Kidney (tissue), 14 donors: ENCODE results near the gene C4A. TPM values are rescaled to one million over a fixed set of nuclear protein-coding genes. Genes with fewer than 3 reads are reported as not detected.

Experiments used
- DNase-seq, 5 donors: peaks; one replicate each; pipeline ENCODE4 v3.0.0-alpha.2; 2013 to 2020
- FAIRE-seq: peaks from 2 replicates; lab custom pipeline; 2012; peaks lifted over from hg19 to GRCh38; lab: Jason Lieb, UNC
- H3K27ac ChIP-seq, 2 donors: one replicate each; pipeline ENCODE4 v1.7.0; 2013; ENCODE audit warnings: low read depth in 2 of 2, low read length in 2 of 2, inconsistent platforms in 1 of 2
- H3K27me3 ChIP-seq: one replicate; pipeline ENCODE4 v1.7.1; 2013; ENCODE audit warnings: low read length, inconsistent platforms; ENCODE audit not compliant: control insufficient read depth, insufficient read depth
- H3K36me3 ChIP-seq, 3 donors: one replicate each; pipeline versions ENCODE4 v1.7.0 to v1.7.1; 2013; ENCODE audit warnings: low read length in 3 of 3, control low read depth in 1 of 3, inconsistent platforms in 1 of 3; ENCODE audit not compliant: insufficient read depth in 3 of 3, control insufficient read depth in 2 of 3
- H3K4me1 ChIP-seq, 3 donors: one replicate each; pipeline versions ENCODE4 v1.7.0 to v1.7.1; 2013; ENCODE audit warnings: low read length in 3 of 3, inconsistent platforms in 1 of 3, low read depth in 1 of 3; ENCODE audit not compliant: control insufficient read depth in 2 of 3, insufficient read depth in 2 of 3
- H3K4me3 ChIP-seq, 3 donors: one replicate each; pipeline versions ENCODE4 v1.7.0 to v1.8.1; 2013; ENCODE audit warnings: low read length in 3 of 3, control low read depth in 1 of 3, inconsistent platforms in 1 of 3
- H3K9ac ChIP-seq, 3 donors: one replicate each; pipeline versions ENCODE4 v1.7.0 to v1.7.1; 2013; ENCODE audit warnings: low read length in 3 of 3, control low read depth in 1 of 3, inconsistent platforms in 1 of 3
- H3K9me3 ChIP-seq, 3 donors: one replicate each; pipeline versions ENCODE4 v1.7.0 to v1.7.1; 2013; ENCODE audit warnings: low read length in 3 of 3, control low read depth in 1 of 3, inconsistent platforms in 1 of 3; ENCODE audit not compliant: control insufficient read depth in 2 of 3, insufficient read depth in 1 of 3
- CTCF ChIP-seq: IDR thresholded peaks from 3 replicates; pipeline ENCODE4 v1.5.1; 2012; ENCODE audit warnings: mild to moderate bottlenecking, moderate library complexity, borderline replicate concordance; ENCODE audit not compliant: insufficient read depth; ENCODE audit errors: extremely low read depth
- intact Hi-C: fragments of 100-400 bp; cut with DNase I; formaldehyde crosslinking; loops from one replicate; pipeline ENCODE4 v1.11.1; 2022
- polyA plus RNA-seq: library from polyadenylated mRNA; stranded (reverse); fragments of 350-450 nt; fragmentation: Illumina TruSeq; extraction: RNeasy Lipid Tissue Mini Kit (QIAGEN cat#74804); gene quantifications from one replicate; pipeline ENCODE4 v1.2.3, GENCODE V29; 2014; ENCODE audit warnings: low read depth, low replicate concordance; ENCODE audit not compliant: insufficient read depth
- total RNA-seq: library from RNA; stranded (reverse); fragmentation: NEBNext Ultra II Directional; extraction: Animal tissue kit (Norgen Biotek cat#: 25700); gene quantifications from one replicate; pipeline ENCODE4 v1.2.1, GENCODE V29; 2021
- donor health status: control.
- donor health status: control.
- donor health status: control.
- donor health status: control.
- donor health status: control.
- donor health status: DM: yes; HTN: yes; CAD: no.
- donor health status: Normal renal cell carcinoma (clear cell type).

Gene C4A
- total and polyA plus RNA-seq, 2 donors from 2014 or later: 250 to 521 TPM

DNA sequence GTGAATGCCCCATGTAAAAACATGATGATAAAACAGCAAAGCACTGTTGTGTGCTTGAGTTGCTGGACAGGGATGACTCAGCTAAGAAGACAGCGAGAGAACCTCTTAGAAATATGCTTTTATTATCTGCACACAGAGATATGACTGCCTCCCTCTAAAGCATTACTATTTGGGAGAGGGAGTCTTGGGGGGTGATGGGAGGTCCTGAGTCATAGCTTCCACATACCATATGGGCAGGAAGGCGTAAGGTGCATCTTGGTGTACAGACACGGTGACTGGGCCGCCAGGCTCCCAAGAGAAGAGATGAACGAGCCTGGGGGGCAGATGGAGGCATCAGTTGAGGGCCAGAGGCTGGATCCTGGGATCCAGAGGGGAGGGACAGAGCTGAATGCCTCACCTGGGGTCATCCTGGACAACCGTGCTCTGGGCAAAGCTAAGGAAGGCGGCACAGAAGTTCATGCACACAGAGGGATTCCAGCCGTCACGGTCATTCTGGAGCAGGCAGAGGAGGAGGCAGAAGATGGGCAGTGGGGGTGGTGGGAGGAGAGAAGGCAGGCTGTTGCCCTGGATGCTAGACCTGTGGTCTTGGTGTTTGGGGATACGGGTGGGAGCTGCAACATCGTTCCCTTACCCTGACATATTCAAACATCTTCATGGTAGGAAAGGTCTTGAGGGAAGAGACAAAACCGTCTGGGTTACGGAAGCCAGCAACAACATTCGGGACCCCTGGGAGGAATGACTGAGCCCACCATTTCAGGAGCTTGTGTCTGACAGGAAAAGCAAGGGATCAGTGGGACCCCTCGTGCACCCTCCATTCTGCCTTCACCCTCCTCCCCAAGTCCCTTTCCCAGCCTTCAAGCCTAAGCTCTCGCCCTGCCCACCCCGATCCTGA lies 11.9 kb upstream of the C4A start:
- TF ChIP-seq CTCF: no peak
- H3K27me3 ChIP-seq: no peaks in the 10 kb centered on the region
- no peak overlapping the region for H3K27ac ChIP-seq
- DNase-seq (no peak), FAIRE-seq (no peak)
- peaks cover 4 to 30% (median 27%) of the 10 kb centered on the region in 3 donors for H3K36me3 ChIP-seq
- H3K9ac ChIP-seq: no peak overlapping the region
- H3K9me3 ChIP-seq: no peaks in the 10 kb centered on the region
- peaks cover 0 to 26% (median 4%) of the 10 kb centered on the region in 3 donors for H3K4me1 ChIP-seq
- intact Hi-C loops: no loop called here
- H3K4me3 ChIP-seq: peak overlapping the region in 1 of 3 donors; percentile 80

GRCh38 chr6:31970604-31971271 lies 11.1 kb upstream of the C4A start:
- TF ChIP-seq CTCF: no peak
- no peaks in the 10 kb centered on the region for H3K9me3 ChIP-seq
- H3K36me3 ChIP-seq: peaks cover 4 to 27% (median 24%) of the 10 kb centered on the region in 3 donors
- peaks cover 0 to 26% (median 4%) of the 10 kb centered on the region in 3 donors for H3K4me1 ChIP-seq
- no peak for FAIRE-seq
- peak overlapping the region; percentile 48 to 98 (median 74) for H3K9ac ChIP-seq
- peak overlapping the region; percentile 80 to 98 (median 89) for H3K4me3 ChIP-seq
- intact Hi-C loops: no loop called here
- peak overlapping the region; percentile 94 to 99 for H3K27ac ChIP-seq
- H3K27me3 ChIP-seq: no peaks in the 10 kb centered on the region
- peak in 1 of 5 donors; percentile 84 for DNase-seq

DNA sequence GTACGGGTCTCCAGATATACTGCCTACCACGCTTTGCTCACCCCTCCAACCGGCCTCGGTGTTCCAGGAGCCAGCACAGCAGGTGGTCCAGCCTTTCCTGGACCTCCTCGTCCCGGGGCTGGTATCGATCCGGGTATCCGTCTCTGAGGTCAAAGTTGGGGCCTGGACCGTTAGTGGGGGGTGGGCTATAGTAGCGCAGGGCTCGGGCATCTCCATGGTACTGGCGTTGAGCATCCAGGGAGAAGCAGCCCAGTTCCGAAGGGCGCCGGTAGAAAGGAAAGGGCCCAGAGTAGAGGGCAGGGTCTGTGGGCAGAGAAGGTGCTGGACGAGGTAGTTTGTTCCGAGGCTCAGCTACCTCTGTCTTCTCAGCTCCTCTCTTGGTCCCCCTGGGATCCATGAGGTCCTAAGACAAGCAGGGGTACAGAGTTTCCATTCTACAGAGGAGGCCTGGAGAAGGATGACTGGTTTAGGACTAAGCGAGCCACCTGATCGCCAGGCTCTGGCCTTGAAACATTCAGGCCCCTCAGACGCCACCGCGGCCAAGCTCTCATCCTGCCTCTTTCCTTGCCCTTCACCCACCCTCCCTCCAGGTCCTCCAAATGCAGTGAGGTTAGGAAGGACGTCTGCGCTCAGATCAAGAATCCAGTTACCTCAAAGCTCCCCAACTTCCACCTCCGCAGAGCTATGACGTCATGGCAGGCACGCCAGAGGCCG lies 10.4 kb upstream of the C4A start:
- H3K27ac ChIP-seq: peak overlapping the region; percentile 94 to 99
- H3K9me3 ChIP-seq: no peaks in the 10 kb centered on the region
- no peaks in the 10 kb centered on the region for H3K27me3 ChIP-seq
- peak overlapping the region; percentile 48 to 98 (median 74) for H3K9ac ChIP-seq
- DNase-seq: peak in 2 of 5 donors; percentile 58 to 79
- no peak for FAIRE-seq
- TF ChIP-seq CTCF: no peak
- intact Hi-C loops: no loop called here
- peaks cover 4 to 24% (median 23%) of the 10 kb centered on the region in 3 donors for H3K36me3 ChIP-seq
- peaks cover 0 to 26% (median 4%) of the 10 kb centered on the region in 3 donors for H3K4me1 ChIP-seq
- peak overlapping the region; percentile 80 to 98 (median 89) for H3K4me3 ChIP-seq
